HepG2 (cell line): ENCODE results near the gene ZNF615. TPM values are rescaled to one million over a fixed set of nuclear protein-coding genes. Genes with fewer than 3 reads are reported as not detected.

Experiments used
- DDIT3 ChIP-seq: sonication (generic); formaldehyde crosslinking; IDR thresholded peaks from 2 replicates; pipeline ENCODE4 v1.4.0; 2020; ENCODE audit warnings: mild to moderate bottlenecking, missing genetic modification reagents
- FOSL2 ChIP-seq: sonication (generic); formaldehyde crosslinking; IDR thresholded peaks from 2 replicates; pipeline ENCODE4 v1.4.0; 2020; ENCODE audit warnings: missing genetic modification reagents
- NFIC ChIP-seq: IDR thresholded peaks from 2 replicates; pipeline ENCODE4 v1.6.1; 2012; ENCODE audit warnings: mild to moderate bottlenecking, low read length, inconsistent platforms
- SCMH1 ChIP-seq: sonication (generic); formaldehyde crosslinking; IDR thresholded peaks from 2 replicates; pipeline ENCODE4 v1.9.0; 2021; ENCODE audit warnings: missing genetic modification reagents, mild to moderate bottlenecking, borderline replicate concordance
- SIN3A ChIP-seq: IDR thresholded peaks from 2 replicates; pipeline ENCODE4 v1.6.1; 2011; ENCODE audit warnings: low read depth, mild to moderate bottlenecking, control low read depth, low read length, borderline replicate concordance
- SP5 ChIP-seq: IDR thresholded peaks from 2 replicates; pipeline ENCODE4 v1.6.1; 2016; ENCODE audit warnings: low read depth, borderline replicate concordance
- STAT6 ChIP-seq: sonication (generic); formaldehyde crosslinking; IDR thresholded peaks from 2 replicates; pipeline ENCODE4 v1.4.0; 2020; ENCODE audit warnings: missing genetic modification reagents, mild to moderate bottlenecking, borderline replicate concordance
- ZBTB42 ChIP-seq: sonication (generic); formaldehyde crosslinking; IDR thresholded peaks from 2 replicates; pipeline ENCODE4 v1.5.0; 2020; ENCODE audit warnings: mild to moderate bottlenecking, missing genetic modification reagents
- ZNF276 ChIP-seq: sonication (generic); formaldehyde crosslinking; IDR thresholded peaks from 2 replicates; pipeline ENCODE4 v1.4.0; 2020; ENCODE audit warnings: mild to moderate bottlenecking, low read depth, missing genetic modification reagents
- ZNF496 ChIP-seq: sonication (generic); formaldehyde crosslinking; IDR thresholded peaks from 2 replicates; pipeline ENCODE4 v1.8.1; 2023; ENCODE audit warnings: mild to moderate bottlenecking, moderate library complexity, missing genetic modification reagents; ENCODE audit not compliant: insufficient replicate concordance
- ZNF609 ChIP-seq: sonication (generic); formaldehyde crosslinking; IDR thresholded peaks from 2 replicates; pipeline ENCODE4 v1.4.0; 2020; ENCODE audit warnings: mild to moderate bottlenecking, missing genetic modification reagents, borderline replicate concordance
- ZNF616 ChIP-seq: sonication (generic); formaldehyde crosslinking; IDR thresholded peaks from 2 replicates; pipeline ENCODE4 v1.5.0; 2020; ENCODE audit warnings: low read depth, mild to moderate bottlenecking, missing genetic modification reagents
- ZNF768 ChIP-seq: sonication (generic); formaldehyde crosslinking; IDR thresholded peaks from 2 replicates; pipeline ENCODE4 v1.4.0; 2020; ENCODE audit warnings: missing genetic modification reagents
- polyA plus RNA-seq, 8 experiments: library from polyadenylated mRNA; depleted of rRNA in 3 of 8; stranded (reverse) in 7 of 8; unstranded in 1 of 8; fragments of >200 nt; fragmentation: Illumina TruSeq in 4 of 8; extraction: Trizol in 4 of 8; gene quantifications; 2 replicates each; pipeline versions ENCODE4 v1.2.1 to v1.2.3, GENCODE V29; 2011 to 2016; ENCODE audit warnings: low read depth in 4 of 8, missing spikeins in 1 of 8, mixed read lengths in 1 of 8; ENCODE audit not compliant: insufficient read depth in 1 of 8
- total RNA-seq, 5 experiments: library from RNA; depleted of rRNA; stranded (reverse); fragments of >200 nt; fragmentation: Illumina TruSeq; extraction: Trizol; gene quantifications; 2 replicates each; pipeline ENCODE4 v1.2.3, GENCODE V29; 2016; ENCODE audit warnings: low read depth in 1 of 5

Gene ZNF615
- total and polyA plus RNA-seq, 2 of the 13 experiments (the other 11 are each of a cell fraction or from before 2014, with no cell fraction given): 5.2 to 7.8 TPM

- TF ChIP-seq ZNF276 (CRISPR knock-in tag) (0 out of 2 replicates have a peak, but pooled peaks have one; percentile 29), SP5 (CRISPR knock-in tag) (0 out of 2 replicates have a peak, but pooled peaks have one; percentile 16), ZNF768 (peak; percentile 57; the same call in 1 of the 2 replicates), STAT6 (no peak), ZNF609 (no peak), FOSL2 (CRISPR knock-in tag) (peak; percentile 10; the same call in 1 of the 2 replicates), SIN3A (peak; percentile 41; the same call in 1 of the 2 replicates), ZBTB42 (CRISPR knock-in tag) (no peak), ZNF616 (CRISPR knock-in tag) (no peak), NFIC (no peak), SCMH1 (CRISPR knock-in tag) (no peak), ZNF496 (CRISPR knock-in tag) (no peak), DDIT3 (CRISPR knock-in tag) (no peak)
Measured at GRCh38 chr19:52048555-52049501, 40.8 kb upstream of the ZNF615 start, which contains the start of gene ZNF432 (continued).
